ENCODE measurements around the gene NDUFAF7. TPM values are rescaled to one million over a fixed set of nuclear protein-coding genes. Genes with fewer than 3 reads are reported as not detected.
A peak's percentile ranks its signal among the peaks of the same experiment; 100 is the strongest.

Gene NDUFAF7
- total RNA-seq, 1 donor, result 11.1 TPM

DNA sequence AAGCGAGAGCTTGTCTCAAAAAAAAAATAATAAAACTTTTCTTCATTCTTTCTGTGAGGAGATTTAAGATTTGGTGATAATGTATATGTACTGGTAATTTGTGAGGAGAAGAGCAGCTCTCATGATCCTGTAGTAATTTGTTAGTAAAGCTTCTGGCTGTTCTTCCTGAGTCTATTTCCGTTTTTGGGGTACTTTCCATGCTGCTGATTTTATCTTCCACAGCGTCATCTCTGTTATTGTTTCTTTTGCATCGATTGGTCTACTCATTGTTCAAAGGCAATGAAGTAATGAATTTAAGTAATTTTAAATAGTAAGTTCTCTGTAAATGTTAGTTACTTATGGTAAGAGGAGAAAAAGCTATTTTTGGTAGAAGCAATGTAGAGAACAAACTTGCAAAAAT, 12.0 kb downstream of the NDUFAF7 start:
- DNase-seq (ENCODE audit: low read depth), result no peak
- TF ChIP-seq, protein P1, sequence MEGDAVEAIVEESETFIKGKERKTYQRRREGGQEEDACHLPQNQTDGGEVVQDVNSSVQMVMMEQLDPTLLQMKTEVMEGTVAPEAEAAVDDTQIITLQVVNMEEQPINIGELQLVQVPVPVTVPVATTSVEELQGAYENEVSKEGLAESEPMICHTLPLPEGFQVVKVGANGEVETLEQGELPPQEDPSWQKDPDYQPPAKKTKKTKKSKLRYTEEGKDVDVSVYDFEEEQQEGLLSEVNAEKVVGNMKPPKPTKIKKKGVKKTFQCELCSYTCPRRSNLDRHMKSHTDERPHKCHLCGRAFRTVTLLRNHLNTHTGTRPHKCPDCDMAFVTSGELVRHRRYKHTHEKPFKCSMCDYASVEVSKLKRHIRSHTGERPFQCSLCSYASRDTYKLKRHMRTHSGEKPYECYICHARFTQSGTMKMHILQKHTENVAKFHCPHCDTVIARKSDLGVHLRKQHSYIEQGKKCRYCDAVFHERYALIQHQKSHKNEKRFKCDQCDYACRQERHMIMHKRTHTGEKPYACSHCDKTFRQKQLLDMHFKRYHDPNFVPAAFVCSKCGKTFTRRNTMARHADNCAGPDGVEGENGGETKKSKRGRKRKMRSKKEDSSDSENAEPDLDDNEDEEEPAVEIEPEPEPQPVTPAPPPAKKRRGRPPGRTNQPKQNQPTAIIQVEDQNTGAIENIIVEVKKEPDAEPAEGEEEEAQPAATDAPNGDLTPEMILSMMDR (IDR thresholded peaks at IDR 0.05; ENCODE audit: insufficient read depth, low read length), result no peak
- no peak overlapping the region for H3K4me3 ChIP-seq (ENCODE audit: low read depth, low read length)

DNA sequence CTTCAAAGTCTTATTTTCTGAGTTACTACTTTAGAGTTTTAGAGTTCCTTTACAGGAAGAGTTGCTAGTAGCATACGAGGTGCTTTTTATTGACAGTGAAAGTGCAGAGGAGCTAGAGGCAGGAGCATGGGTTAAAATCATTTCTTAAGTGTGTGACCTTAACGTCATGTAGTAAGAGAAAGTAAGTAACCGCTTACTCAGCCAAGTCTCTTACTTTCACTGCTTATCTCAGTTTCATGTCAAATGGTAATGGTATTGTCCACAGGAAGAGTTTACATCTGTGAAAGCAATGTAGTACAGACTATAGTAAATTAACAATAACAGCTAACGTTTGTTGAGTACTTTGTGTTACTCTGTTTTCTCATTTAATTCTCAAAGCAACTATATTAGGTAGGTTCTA, 12.6 kb downstream of the NDUFAF7 start:
- H3K4me3 ChIP-seq (ENCODE audit: low read depth, low read length), result no peak overlapping the region
- DNase-seq (ENCODE audit: low read depth), result peak; percentile 14
- TF ChIP-seq, protein P1 (IDR thresholded peaks at IDR 0.05; ENCODE audit: insufficient read depth, low read length), result no peak

DNA sequence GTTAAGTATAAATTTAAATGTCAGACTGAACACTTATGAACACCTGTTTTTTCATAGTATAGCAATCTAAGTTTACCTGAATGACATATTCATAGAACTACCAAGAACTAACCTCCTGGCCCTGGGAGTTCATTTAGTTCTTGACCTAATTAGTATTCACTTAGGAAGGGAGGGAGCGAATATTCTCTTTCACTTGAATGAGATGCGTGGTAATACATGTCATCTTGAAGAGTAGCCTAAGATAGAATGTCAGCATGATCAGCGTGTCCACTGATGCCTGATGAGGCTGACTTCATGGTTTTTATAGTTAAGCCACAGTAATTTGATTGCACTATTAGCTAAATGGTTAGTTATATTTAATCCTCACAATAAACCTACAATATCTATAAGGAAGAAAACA, 13.3 kb downstream of the NDUFAF7 start:
- no peak overlapping the region for H3K4me3 ChIP-seq (ENCODE audit: low read depth, low read length)
- DNase-seq (ENCODE audit: low read depth), result no peak
- TF ChIP-seq, protein P1 (IDR thresholded peaks at IDR 0.05; ENCODE audit: insufficient read depth, low read length), result no peak

DNA sequence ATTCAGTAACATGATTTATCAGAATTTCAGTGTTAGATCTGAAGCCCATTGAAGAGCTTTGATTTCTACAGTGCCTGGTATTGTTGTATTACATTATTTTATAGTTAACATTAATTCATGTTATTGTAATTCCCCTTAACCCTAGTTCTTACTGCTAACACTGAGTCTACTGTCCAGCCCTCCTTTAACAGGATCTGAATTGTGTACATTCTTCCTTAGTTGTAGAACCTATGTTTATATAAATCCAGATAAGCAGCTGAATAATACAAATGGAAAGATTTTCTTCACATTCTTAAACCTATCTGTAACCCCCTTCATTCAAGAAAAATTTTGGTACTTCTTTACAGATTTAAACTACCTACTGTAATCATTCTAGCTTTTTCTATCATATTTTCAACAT, 14.7 kb downstream of the NDUFAF7 start:
- TF ChIP-seq, protein P1 (IDR thresholded peaks at IDR 0.05; ENCODE audit: insufficient read depth, low read length), result no peak
- no peak for DNase-seq (ENCODE audit: low read depth)
- H3K4me3 ChIP-seq (ENCODE audit: low read depth, low read length), result no peak overlapping the region

DNA sequence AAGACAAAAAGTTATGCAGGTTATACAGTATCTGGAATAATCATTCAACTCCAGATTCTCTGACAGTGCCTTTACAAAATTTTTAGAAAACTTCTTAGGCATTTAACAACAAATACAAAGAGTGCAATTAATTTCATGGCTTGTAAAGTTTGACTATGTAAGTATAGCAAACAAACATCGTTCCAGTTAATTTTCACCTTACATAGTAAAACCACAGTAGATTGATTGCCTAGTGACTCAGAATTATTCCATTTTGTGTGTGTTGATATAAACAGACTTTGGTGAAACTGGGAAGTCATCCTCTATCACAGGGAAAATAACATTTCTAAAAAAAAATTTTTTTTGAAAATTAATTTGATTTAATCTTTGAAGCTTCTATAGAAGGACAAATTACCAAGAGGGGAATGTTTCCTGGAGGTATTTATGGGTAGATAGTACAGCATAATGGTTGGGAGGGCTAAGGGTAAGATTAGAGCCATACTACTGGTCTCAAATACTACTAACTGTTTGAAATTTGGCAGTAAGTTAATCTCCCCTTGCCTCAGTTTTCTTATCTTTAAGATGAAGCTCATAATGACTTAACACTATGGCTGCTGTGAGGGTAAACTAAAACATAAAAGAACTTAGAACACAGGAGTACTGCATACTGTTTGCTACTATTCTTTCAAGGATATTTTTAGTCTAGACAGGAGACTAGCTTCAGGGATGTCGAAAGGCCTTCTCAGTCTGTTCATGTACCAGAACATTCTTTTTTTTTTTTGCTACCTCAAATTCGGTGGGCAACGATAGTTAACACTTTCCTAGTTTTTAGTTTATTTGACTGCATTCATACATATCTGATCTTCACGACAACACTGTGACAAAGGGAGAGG, 19.6 kb downstream of the NDUFAF7 start:
- no peak for DNase-seq (ENCODE audit: low read depth)
- no peak overlapping the region for H3K4me3 ChIP-seq (ENCODE audit: low read depth, low read length)
- TF ChIP-seq, protein P1 (IDR thresholded peaks at IDR 0.05; ENCODE audit: insufficient read depth, low read length), result no peak

DNA sequence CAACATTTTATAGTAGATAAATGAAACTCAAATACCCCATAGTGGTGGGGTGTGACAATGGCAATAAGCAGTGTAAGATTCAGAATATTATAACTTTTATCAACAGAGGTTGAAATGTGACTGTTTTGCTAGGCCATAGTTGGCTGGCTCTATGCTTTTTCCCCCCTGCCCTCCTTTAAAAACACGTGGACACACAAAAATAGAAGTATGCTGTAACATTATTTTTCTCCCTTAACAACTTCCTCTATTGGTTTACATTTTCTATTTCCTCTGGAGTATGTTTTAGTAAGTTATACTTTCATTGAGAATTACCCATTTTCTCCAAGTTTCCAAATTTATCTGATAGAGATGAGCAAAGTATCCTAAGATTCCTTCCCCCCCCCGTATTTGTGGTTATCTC, 31.1 kb downstream of the NDUFAF7 start:
- DNase-seq (ENCODE audit: low read depth), result no peak
- TF ChIP-seq, protein P1 (IDR thresholded peaks at IDR 0.05; ENCODE audit: insufficient read depth, low read length), result no peak
- H3K4me3 ChIP-seq (ENCODE audit: low read depth, low read length), result no peak overlapping the region

Data from fibroblast of the aortic adventitia (primary cell).